HUDEP-2 (cell line): ENCODE data around the gene TMEM135.

ENCODE experiments used
- DNase-seq, 76 experiments: peaks; one replicate each; lab custom pipeline; 2025; ENCODE audit not compliant: unreplicated experiment in 76 of 76; lab: John Stamatoyannopoulos, UW

The TMEM135 gene

GRCh38 chr11:87290304-87290922 is 252.7 kb downstream of the TMEM135 start:
- DNase-seq: peak in 32 of 76 experiments; percentile 6 to 68 (median 48)

GRCh38 chr11:87292598-87292997 is 254.9 kb downstream of the TMEM135 start:
- no peak for DNase-seq

- DNase-seq: no peak
These were observed 257.5 kb downstream of the TMEM135 start for GRCh38 chr11:87295237-87295636.

- DNase-seq: no peak
These were observed 258.9 kb downstream of the TMEM135 start for GRCh38 chr11:87296627-87297026.

- no peak for DNase-seq
These were observed 260.4 kb downstream of the TMEM135 start for GRCh38 chr11:87298155-87298554.

GRCh38 chr11:87299041-87299481 is 261.3 kb downstream of the TMEM135 start:
- peak in 9 of 76 experiments; percentile 3 to 35 (median 22) for DNase-seq

- peak in 15 of 76 experiments; percentile 2 to 50 (median 17) for DNase-seq
These were observed 263.1 kb downstream of the TMEM135 start for GRCh38 chr11:87300640-87301380.

GRCh38 chr11:87301785-87302540 is 264.2 kb downstream of the TMEM135 start:
- no peak for DNase-seq

- DNase-seq: no peak
These were observed 266.7 kb downstream of the TMEM135 start for GRCh38 chr11:87304412-87304811.

GRCh38 chr11:87306262-87306851 is 268.6 kb downstream of the TMEM135 start:
- no peak for DNase-seq

- DNase-seq: no peak
These were observed 269.4 kb downstream of the TMEM135 start for GRCh38 chr11:87307101-87307500.

GRCh38 chr11:87315229-87315628 is 277.5 kb downstream of the TMEM135 start:
- DNase-seq: no peak

- DNase-seq: no peak
These were observed 278.8 kb downstream of the TMEM135 start for GRCh38 chr11:87316491-87316890.

- no peak for DNase-seq
These were observed 279.7 kb downstream of the TMEM135 start for GRCh38 chr11:87317441-87317840.

GRCh38 chr11:87320123-87320522 is 282.4 kb downstream of the TMEM135 start:
- DNase-seq: no peak

GRCh38 chr11:87322568-87322967 is 284.8 kb downstream of the TMEM135 start:
- no peak for DNase-seq

- DNase-seq: no peak
These were observed 286.2 kb downstream of the TMEM135 start for GRCh38 chr11:87323899-87324298.

GRCh38 chr11:87324817-87325489 is 287.2 kb downstream of the TMEM135 start:
- DNase-seq: no peak

- DNase-seq: no peak
These were observed 287.7 kb downstream of the TMEM135 start for GRCh38 chr11:87325490-87325872.

- DNase-seq: no peak
These were observed 288.9 kb downstream of the TMEM135 start for GRCh38 chr11:87326594-87326993.

GRCh38 chr11:87329172-87329571 is 291.4 kb downstream of the TMEM135 start:
- no peak for DNase-seq
